H9 (cell line): ENCODE results near the gene ROCK1. TPM values are rescaled to one million over a fixed set of nuclear protein-coding genes. Genes with fewer than 3 reads are reported as not detected.

Experiments used
- DNase-seq: peaks from one replicate; pipeline ENCODE4 v3.0.0-alpha.2; 2017
- H2AFZ ChIP-seq: one replicate; pipeline ENCODE4 v1.6.1; 2013; ENCODE audit warnings: mild to moderate bottlenecking, low read length, control low read depth, moderate library complexity
- H2AK5ac ChIP-seq: 2 replicates; pipeline ENCODE4 v1.6.1; 2013; ENCODE audit warnings: low read length, control low read depth, mixed read lengths; ENCODE audit not compliant: insufficient read length
- H2BK120ac ChIP-seq: one replicate; pipeline ENCODE4 v1.6.1; 2013; ENCODE audit warnings: low read depth, mild to moderate bottlenecking, low read length, control low read depth, inconsistent platforms; ENCODE audit not compliant: poor library complexity, severe bottlenecking
- H2BK12ac ChIP-seq: 2 replicates; pipeline ENCODE4 v1.6.1; 2013; ENCODE audit warnings: low read length, control low read depth, mixed read lengths, low read depth; ENCODE audit not compliant: insufficient read length
- H2BK15ac ChIP-seq: 2 replicates; pipeline ENCODE4 v1.6.1; 2013; ENCODE audit warnings: low read depth, low read length, control low read depth
- H2BK20ac ChIP-seq: one replicate; pipeline ENCODE4 v1.6.1; 2013; ENCODE audit warnings: low read depth, mild to moderate bottlenecking, low read length, control low read depth, inconsistent platforms; ENCODE audit not compliant: poor library complexity, severe bottlenecking
- H2BK5ac ChIP-seq: 2 replicates; pipeline ENCODE4 v1.6.1; 2013; ENCODE audit warnings: low read length, control low read depth, mixed read lengths; ENCODE audit not compliant: insufficient read length
- H3K14ac ChIP-seq: 2 replicates; pipeline ENCODE4 v1.6.1; 2013; ENCODE audit warnings: low read length, control low read depth; ENCODE audit not compliant: insufficient read depth
- H3K18ac ChIP-seq: 2 replicates; pipeline ENCODE4 v1.6.1; 2013; ENCODE audit warnings: low read depth, mild to moderate bottlenecking, mixed read lengths, low read length, control low read depth; ENCODE audit not compliant: insufficient read length
- H3K23ac ChIP-seq: 2 replicates; pipeline ENCODE4 v1.6.1; 2013; ENCODE audit warnings: low read length, control low read depth, mixed read lengths, low read depth; ENCODE audit not compliant: insufficient read length
- H3K23me2 ChIP-seq: 2 replicates; pipeline ENCODE4 v1.6.1; 2013; ENCODE audit warnings: low read depth, mild to moderate bottlenecking, mixed read lengths, low read length, control low read depth; ENCODE audit not compliant: insufficient read length, poor library complexity, severe bottlenecking
- H3K27ac ChIP-seq: 2 replicates; pipeline ENCODE4 v1.5.1; 2013; ENCODE audit warnings: low read length, control low read depth, mixed read lengths, low read depth; ENCODE audit not compliant: insufficient read length
- H3K27me3 ChIP-seq: 2 replicates; pipeline ENCODE4 v1.6.1; 2013; ENCODE audit warnings: low read length, control low read depth, inconsistent platforms; ENCODE audit not compliant: insufficient read depth
- H3K4ac ChIP-seq: 2 replicates; pipeline ENCODE4 v1.6.1; 2013; ENCODE audit warnings: low read depth, mild to moderate bottlenecking, control low read depth, inconsistent platforms, low read length, moderate library complexity
- H3K4me1 ChIP-seq: 2 replicates; pipeline ENCODE4 v1.6.1; 2013; ENCODE audit warnings: low read length, control low read depth, inconsistent platforms; ENCODE audit not compliant: insufficient read depth
- H3K4me2 ChIP-seq: 2 replicates; pipeline ENCODE4 v1.6.1; 2013; ENCODE audit warnings: low read length, control low read depth, mixed read lengths; ENCODE audit not compliant: insufficient read length, insufficient read depth
- H3K56ac ChIP-seq: 2 replicates; pipeline ENCODE4 v1.6.1; 2013; ENCODE audit warnings: low read depth, mild to moderate bottlenecking, mixed read lengths, low read length, control low read depth; ENCODE audit not compliant: insufficient read length
- H3K79me1 ChIP-seq: 2 replicates; pipeline ENCODE4 v1.6.1; 2013; ENCODE audit warnings: low read depth, mild to moderate bottlenecking, moderate library complexity, low read length, control low read depth, inconsistent platforms; ENCODE audit not compliant: insufficient read depth, poor library complexity, severe bottlenecking
- H3K79me2 ChIP-seq: 2 replicates; pipeline ENCODE4 v1.6.1; 2013; ENCODE audit warnings: low read length, control low read depth, inconsistent platforms; ENCODE audit not compliant: insufficient read depth
- H3K9ac ChIP-seq: 2 replicates; pipeline ENCODE4 v1.6.1; 2013; ENCODE audit warnings: low read length, control low read depth, mixed read lengths; ENCODE audit not compliant: insufficient read length; ENCODE audit errors: extremely low read depth
- H3K9me3 ChIP-seq: one replicate; pipeline ENCODE4 v1.6.1; 2013; ENCODE audit warnings: low read depth, low read length, inconsistent platforms; ENCODE audit not compliant: control insufficient read depth
- H3T11ph ChIP-seq: one replicate; pipeline ENCODE4 v1.6.1; 2013; ENCODE audit warnings: mild to moderate bottlenecking, low read length, control low read depth, inconsistent platforms
- H4K20me1 ChIP-seq: one replicate; pipeline ENCODE4 v1.6.1; 2013; ENCODE audit not compliant: control insufficient read depth, insufficient read length, insufficient read depth
- H4K5ac ChIP-seq: 2 replicates; pipeline ENCODE4 v1.6.1; 2013; ENCODE audit warnings: low read depth, mild to moderate bottlenecking, mixed read lengths, low read length, control low read depth; ENCODE audit not compliant: insufficient read length
- H4K8ac ChIP-seq: replicated peaks from 2 replicates; pipeline ENCODE4 v1.6.1; 2013; ENCODE audit warnings: low read length, control low read depth, mixed read lengths, low read depth; ENCODE audit not compliant: insufficient read length
- H4K91ac ChIP-seq: 2 replicates; pipeline ENCODE4 v1.6.1; 2013; ENCODE audit warnings: low read depth, mild to moderate bottlenecking, moderate library complexity, mixed read lengths, low read length, control low read depth; ENCODE audit not compliant: insufficient read length
- H3K27ac Mint-ChIP-seq, 3 experiments: 2 replicates in 2 of 3; 3 replicates in 1 of 3; pipeline ENCODE4 v1.8.0; 2020 to 2021; ENCODE audit warnings: mixed read lengths in 3 of 3, mild to moderate bottlenecking in 1 of 3, moderate library complexity in 1 of 3
- H3K27me3 Mint-ChIP-seq: 2 replicates; pipeline ENCODE4 v1.8.0; 2021; ENCODE audit warnings: low read depth, mild to moderate bottlenecking, moderate library complexity, mixed read lengths
- H3K36me3 Mint-ChIP-seq, 3 experiments: 2 replicates in 2 of 3; 3 replicates in 1 of 3; pipeline ENCODE4 v1.8.0; 2020 to 2021; ENCODE audit warnings: low read depth in 3 of 3, mixed read lengths in 3 of 3; ENCODE audit not compliant: insufficient read depth in 1 of 3
- H3K4me1 Mint-ChIP-seq, 2 experiments: 2 replicates each; pipeline ENCODE4 v1.8.0; 2020; ENCODE audit warnings: mixed read lengths in 2 of 2
- H3K4me3 Mint-ChIP-seq, 2 experiments: 2 replicates in 1 of 2; 3 replicates in 1 of 2; pipeline ENCODE4 v1.8.0; 2020 to 2021; ENCODE audit warnings: mild to moderate bottlenecking in 2 of 2, mixed read lengths in 2 of 2, moderate library complexity in 1 of 2
- H3K9me3 Mint-ChIP-seq, 2 experiments: 2 replicates in 1 of 2; 3 replicates in 1 of 2; pipeline ENCODE4 v1.8.0; 2020; ENCODE audit warnings: mild to moderate bottlenecking in 2 of 2, mixed read lengths in 2 of 2, moderate library complexity in 1 of 2
- total RNA-seq: library from RNA; stranded (reverse); gene quantifications from 2 replicates; pipeline ENCODE4 v1.2.1, GENCODE V29; 2021
- TF ChIP-seq, protein P1 (sequence below): fragments of 200-600 bp; sonication (generic); conservative IDR thresholded peaks from 3 replicates; pipeline ENCODE4 v1.8.0; 2021; ENCODE audit warnings: antibody characterized with exemption, mild to moderate bottlenecking

ROCK1 gene
- total RNA-seq, 1 experiment from 2014 or later, result 38.2 TPM

DNA sequence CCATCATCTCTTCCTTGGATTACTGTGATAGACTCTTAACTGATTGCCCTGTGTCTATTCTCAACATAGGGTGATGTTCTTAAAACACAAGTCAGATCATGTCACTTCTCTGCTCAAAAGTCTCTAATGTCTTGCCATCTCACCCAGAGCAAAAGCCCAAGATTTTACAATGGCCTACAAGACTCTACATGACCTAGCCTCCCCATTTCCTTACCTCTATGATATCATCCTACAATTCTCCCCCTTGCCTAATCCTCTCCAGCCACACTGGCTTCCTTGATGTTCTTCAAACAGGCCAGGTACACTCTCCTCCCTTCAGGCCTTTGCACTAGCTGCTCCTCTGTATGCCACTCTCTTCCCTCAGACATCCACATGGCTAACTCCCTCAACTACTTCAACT lies 55.1 kb downstream of the ROCK1 start:
- Histone ChIP-seq H2BK15ac (no peak overlapping the region), H2BK120ac (no peak overlapping the region), H4K91ac (no peak overlapping the region), H3K23me2 (no peaks in the 10 kb centered on the region), H3K79me2 (no peaks in the 10 kb centered on the region), H3K14ac (no peak overlapping the region), H3K4ac (no peak overlapping the region), H3K56ac (no peak overlapping the region), H3K9ac (no peak overlapping the region), H3K9me3 (no peaks in the 10 kb centered on the region), H3K27me3 (no peaks in the 10 kb centered on the region), H4K20me1 (no peaks in the 10 kb centered on the region), H4K5ac (no peak overlapping the region), H2AK5ac (no peak overlapping the region), H3K4me2 (no peak overlapping the region), H2AFZ (no peak overlapping the region), H3K79me1 (no peaks in the 10 kb centered on the region), H3K27ac (no peak overlapping the region), H2BK12ac (no peak overlapping the region), H3T11ph (no peak overlapping the region), H3K4me1 (no peaks in the 10 kb centered on the region), H3K23ac (no peak overlapping the region), H2BK5ac (no peak overlapping the region), H4K8ac (no peak overlapping the region), H3K18ac (no peak overlapping the region), H2BK20ac (no peak overlapping the region)
- no peak overlapping the region for H3K27ac Mint-ChIP-seq
- no peak for DNase-seq
- H3K27me3 Mint-ChIP-seq, result no peaks in the 10 kb centered on the region
- TF ChIP-seq, protein P1, sequence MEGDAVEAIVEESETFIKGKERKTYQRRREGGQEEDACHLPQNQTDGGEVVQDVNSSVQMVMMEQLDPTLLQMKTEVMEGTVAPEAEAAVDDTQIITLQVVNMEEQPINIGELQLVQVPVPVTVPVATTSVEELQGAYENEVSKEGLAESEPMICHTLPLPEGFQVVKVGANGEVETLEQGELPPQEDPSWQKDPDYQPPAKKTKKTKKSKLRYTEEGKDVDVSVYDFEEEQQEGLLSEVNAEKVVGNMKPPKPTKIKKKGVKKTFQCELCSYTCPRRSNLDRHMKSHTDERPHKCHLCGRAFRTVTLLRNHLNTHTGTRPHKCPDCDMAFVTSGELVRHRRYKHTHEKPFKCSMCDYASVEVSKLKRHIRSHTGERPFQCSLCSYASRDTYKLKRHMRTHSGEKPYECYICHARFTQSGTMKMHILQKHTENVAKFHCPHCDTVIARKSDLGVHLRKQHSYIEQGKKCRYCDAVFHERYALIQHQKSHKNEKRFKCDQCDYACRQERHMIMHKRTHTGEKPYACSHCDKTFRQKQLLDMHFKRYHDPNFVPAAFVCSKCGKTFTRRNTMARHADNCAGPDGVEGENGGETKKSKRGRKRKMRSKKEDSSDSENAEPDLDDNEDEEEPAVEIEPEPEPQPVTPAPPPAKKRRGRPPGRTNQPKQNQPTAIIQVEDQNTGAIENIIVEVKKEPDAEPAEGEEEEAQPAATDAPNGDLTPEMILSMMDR, result no peak
- H3K4me3 Mint-ChIP-seq, result no peak overlapping the region
- no peaks in the 10 kb centered on the region for H3K36me3 Mint-ChIP-seq
- H3K9me3 Mint-ChIP-seq, result no peaks in the 10 kb centered on the region
- 0 out of 4 replicates have a peak, but pooled peaks cover 0 to 2% of the 10 kb centered on the region in 2 experiments for H3K4me1 Mint-ChIP-seq
